Lower leg skin (tissue), 3 donors: ENCODE results near the gene EID2.

Source experiments
- POLR2A ChIP-seq, 2 donors: fragments of 450-650 bp; IDR thresholded peaks; one replicate each; pipeline ENCODE4 v1.6.1; 2016 to 2017; ENCODE audit warnings: antibody characterized with exemption in 2 of 2, mild to moderate bottlenecking in 1 of 2, moderate library complexity in 1 of 2
- TF ChIP-seq, protein P1 (sequence below), 3 donors: fragments of 450-650 bp; IDR thresholded peaks; one replicate each; pipeline ENCODE4 v1.5.1; 2016; ENCODE audit warnings: antibody characterized with exemption in 3 of 3, mild to moderate bottlenecking in 3 of 3, moderate library complexity in 2 of 3

DNA sequence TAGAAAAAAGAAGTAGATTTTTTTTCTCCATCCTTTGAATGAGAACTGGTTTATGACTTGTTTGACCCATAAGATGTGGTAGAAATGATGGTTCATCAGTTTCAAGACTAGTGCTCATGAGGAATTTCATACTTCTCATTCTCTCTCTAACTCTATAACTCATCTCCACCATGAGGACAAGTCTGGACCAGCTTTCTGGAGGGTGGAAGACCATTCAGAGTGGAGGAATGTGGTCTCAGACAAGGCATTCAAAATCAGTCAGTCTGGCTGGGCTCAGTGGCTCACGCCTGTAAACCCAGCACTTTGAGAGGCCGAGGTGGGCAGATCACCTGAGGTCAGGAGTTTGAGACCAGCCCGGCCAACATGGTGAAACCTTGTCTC is 3.5 kb upstream of the EID2 start:
- TF ChIP-seq, protein P1, sequence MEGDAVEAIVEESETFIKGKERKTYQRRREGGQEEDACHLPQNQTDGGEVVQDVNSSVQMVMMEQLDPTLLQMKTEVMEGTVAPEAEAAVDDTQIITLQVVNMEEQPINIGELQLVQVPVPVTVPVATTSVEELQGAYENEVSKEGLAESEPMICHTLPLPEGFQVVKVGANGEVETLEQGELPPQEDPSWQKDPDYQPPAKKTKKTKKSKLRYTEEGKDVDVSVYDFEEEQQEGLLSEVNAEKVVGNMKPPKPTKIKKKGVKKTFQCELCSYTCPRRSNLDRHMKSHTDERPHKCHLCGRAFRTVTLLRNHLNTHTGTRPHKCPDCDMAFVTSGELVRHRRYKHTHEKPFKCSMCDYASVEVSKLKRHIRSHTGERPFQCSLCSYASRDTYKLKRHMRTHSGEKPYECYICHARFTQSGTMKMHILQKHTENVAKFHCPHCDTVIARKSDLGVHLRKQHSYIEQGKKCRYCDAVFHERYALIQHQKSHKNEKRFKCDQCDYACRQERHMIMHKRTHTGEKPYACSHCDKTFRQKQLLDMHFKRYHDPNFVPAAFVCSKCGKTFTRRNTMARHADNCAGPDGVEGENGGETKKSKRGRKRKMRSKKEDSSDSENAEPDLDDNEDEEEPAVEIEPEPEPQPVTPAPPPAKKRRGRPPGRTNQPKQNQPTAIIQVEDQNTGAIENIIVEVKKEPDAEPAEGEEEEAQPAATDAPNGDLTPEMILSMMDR (IDR thresholded peaks at IDR 0.05): no peak
- no peak for TF ChIP-seq POLR2A (IDR thresholded peaks at IDR 0.05)
